ENCODE measurements around the gene ADGRF5.

Gene ADGRF5

GRCh38 chr6:46930331-46930730 lies 8.6 kb upstream of the ADGRF5 start:
- no peak for DNase-seq (ENCODE audit: low read depth)

DNA sequence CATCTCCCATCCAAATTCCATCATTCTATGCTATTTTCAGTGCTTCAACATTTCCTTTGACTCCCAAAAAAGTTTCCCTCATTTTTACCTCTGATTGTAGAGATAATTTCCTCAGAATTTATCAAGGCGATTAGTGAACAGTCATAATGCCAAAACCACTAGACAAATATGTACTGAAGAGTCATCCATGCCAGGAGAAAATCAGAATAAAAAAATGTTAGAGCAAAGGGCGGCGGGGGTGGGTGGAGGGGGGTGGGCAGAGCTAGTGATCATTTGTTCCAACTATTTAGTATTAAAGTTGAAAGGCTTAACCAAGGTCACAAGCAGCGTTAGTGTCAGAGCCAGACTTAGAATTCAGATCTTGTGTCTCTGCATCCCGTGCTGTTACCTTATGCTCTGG lies 5.3 kb upstream of the ADGRF5 start:
- no peak for DNase-seq (ENCODE audit: low read depth)

- DNase-seq (ENCODE audit: low read depth): no peak
These were observed 4.7 kb upstream of the ADGRF5 start for GRCh38 chr6:46926481-46926880.

GRCh38 chr6:46925563-46926253 lies 4.0 kb upstream of the ADGRF5 start:
- DNase-seq (ENCODE audit: low read depth): no peak

DNA sequence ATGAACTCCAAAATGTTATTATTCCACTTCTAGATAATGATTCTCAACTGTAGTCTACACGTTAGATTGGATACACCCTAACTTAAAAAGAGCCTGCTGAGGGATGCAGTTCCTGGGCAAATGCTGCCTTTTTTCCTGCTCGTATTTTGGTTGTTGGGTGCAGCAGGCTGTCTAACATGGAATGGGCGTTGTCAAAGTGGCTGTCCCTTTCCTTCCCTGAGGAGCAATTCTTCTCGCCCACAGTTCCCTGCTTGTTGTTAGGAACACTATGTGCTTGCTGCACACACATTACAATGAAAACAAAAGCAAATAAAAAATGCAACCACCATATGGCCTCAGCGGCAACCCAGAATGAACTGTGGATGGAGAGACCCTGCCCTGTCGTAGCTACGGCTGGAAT lies 1.7 kb upstream of the ADGRF5 start:
- no peak for DNase-seq (ENCODE audit: low read depth)

DNA sequence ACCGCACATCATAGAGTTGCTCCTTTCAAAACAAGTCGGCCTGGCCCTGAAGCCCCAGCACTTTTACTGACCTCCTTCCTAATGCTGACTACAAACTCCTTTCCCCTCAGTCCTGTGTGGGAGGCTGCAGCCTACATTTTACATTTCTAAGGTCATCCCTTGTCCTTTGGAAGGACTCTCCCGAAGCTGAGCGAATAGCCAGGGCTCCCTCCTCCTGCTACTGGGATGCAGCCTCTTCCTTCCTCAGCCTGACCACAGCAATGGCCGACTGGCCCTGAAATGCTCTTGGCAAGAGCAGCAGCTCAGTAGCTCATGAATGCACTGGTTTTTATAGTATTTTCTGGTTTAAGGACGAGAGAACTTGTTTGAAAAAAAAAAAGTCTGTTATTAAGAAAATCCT lies 679 bp downstream of the ADGRF5 start:
- no peak for DNase-seq (ENCODE audit: low read depth)

DNA sequence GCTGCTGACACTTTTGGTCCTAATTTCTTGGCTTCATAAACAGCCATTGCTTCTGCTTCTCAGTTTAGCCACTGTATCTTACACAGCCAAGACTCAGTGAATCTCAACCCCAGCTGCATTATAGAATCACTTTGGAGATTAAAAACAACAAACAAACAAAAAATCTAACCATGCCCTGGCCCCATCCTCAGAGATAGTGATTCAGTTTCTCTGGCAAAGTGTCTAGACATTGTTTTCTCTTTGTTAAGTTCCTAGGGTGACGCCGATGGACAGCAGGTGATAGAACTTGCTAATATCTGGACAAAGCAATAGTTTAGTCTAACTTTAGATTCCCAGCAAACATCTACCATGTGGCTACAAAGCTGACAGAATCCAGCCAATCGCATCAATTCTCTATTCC lies 2.9 kb downstream of the ADGRF5 start:
- DNase-seq (ENCODE audit: low read depth): no peak

GRCh38 chr6:46917002-46917545 lies 4.7 kb downstream of the ADGRF5 start:
- no peak for DNase-seq (ENCODE audit: low read depth)

DNA sequence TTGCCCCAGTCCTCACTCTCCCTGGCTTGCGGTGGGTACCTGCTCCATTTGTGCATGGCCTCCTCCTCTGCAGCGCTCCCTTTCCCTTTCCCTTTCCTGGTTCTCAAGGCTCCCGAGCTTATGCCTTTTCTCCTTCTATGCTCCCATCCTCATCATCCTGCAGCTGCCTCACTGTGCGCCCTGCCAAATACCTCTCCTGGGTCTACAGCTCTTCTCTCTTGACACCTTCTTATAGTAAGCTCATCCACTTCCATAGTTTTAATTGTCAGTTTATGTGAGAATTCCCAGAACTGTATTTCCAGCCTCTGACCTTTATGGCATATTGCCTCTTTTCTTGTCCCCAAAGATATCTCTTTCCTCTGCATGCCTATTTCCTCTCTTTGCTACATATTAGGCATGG lies 5.9 kb downstream of the ADGRF5 start:
- DNase-seq (ENCODE audit: low read depth): no peak

DNA sequence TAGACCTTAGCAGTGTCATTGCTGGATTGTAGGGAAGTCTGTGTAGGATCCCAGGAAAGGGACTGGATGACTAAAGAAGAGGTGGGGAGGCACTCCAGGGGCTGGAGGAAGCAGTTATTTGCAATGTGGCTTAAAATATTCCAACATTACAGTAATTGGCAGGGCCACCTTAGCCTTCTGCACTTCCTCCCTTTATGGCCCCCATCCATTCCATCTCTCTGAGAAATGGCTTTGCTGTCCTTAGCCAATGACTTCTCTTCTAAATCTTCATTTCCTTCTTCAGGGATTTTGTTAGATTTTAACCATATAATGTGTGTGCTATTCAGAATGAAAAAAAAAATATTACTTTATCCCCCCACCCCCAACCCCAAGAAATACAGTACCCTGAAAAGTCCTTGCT lies 6.4 kb downstream of the ADGRF5 start:
- DNase-seq (ENCODE audit: low read depth): no peak

- DNase-seq (ENCODE audit: low read depth): no peak
These were observed 7.4 kb downstream of the ADGRF5 start for GRCh38 chr6:46914279-46914810.

GRCh38 chr6:46909371-46909770 lies 12.4 kb downstream of the ADGRF5 start:
- no peak for DNase-seq (ENCODE audit: low read depth)

- DNase-seq (ENCODE audit: low read depth): no peak
These were observed 15.0 kb downstream of the ADGRF5 start for GRCh38 chr6:46906776-46907175.

GRCh38 chr6:46904117-46904516 lies 17.6 kb downstream of the ADGRF5 start:
- DNase-seq (ENCODE audit: low read depth): no peak

DNA sequence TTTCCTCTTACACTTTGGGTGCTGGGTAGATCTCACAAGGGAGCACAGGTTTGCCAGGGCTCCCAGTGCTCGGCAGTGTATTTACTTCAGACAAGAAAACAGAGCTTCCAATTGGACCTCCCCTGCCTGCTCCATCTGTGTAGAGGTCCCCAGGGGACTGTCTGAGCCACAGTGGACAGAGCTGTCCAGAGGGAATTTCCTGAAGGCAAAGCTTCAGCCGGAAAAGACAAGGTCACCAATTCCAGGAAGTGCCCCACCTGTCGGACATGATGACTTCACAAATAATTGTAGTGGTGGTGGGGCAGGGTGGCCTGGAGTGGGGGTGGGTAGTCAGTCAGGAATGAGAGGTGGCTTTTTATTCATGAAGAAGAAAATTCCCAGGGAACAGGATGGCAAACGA lies 18.6 kb downstream of the ADGRF5 start:
- DNase-seq (ENCODE audit: low read depth): no peak

GRCh38 chr6:46901882-46902314 lies 19.8 kb downstream of the ADGRF5 start:
- no peak for DNase-seq (ENCODE audit: low read depth)

- DNase-seq (ENCODE audit: low read depth): no peak
These were observed 21.5 kb downstream of the ADGRF5 start for GRCh38 chr6:46900266-46900665.

DNA sequence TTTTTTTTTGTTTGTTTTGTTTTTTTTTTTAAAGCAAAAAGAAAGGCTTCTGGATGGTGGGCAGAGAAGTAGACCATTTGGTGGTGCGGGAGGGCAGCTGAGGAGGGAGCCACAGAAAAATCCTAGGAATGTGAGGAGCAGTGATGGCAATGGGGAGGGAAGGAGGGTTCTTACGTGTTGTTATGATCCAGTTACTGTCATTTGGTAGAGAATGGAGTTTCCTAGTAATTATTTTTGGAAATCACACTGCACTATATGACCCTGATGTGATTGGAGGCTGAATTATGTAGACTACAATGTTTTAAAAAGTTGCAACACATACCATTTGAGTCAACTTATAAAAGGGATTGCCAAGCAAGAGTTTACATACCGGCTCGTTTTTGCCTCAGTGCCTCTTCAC lies 22.1 kb downstream of the ADGRF5 start:
- no peak for DNase-seq (ENCODE audit: low read depth)

- no peak for DNase-seq (ENCODE audit: low read depth)
These were observed 23.7 kb downstream of the ADGRF5 start for GRCh38 chr6:46898006-46898405.

- DNase-seq (ENCODE audit: low read depth): no peak
These were observed 24.9 kb downstream of the ADGRF5 start for GRCh38 chr6:46896871-46897270.

GRCh38 chr6:46895930-46896329 lies 25.8 kb downstream of the ADGRF5 start:
- DNase-seq (ENCODE audit: low read depth): no peak

DNA sequence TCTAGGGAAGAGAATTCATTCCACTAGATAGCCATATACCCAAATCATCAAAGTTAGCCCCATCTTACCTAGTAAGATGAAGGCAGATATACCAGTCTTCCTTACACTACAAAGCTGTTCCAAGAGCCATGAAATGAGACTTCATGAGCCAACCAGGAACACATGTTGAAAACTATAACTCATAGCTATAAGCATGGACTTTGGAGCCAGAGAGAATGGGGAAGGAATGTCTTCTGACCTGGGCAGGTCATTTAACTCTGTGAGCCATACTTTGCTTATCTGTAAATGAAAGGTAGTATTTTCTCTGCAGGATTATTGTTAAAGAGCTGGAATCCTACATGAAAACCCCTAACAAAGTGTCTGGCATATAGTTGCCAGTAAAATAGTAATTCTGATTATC lies 27.3 kb downstream of the ADGRF5 start:
- no peak for DNase-seq (ENCODE audit: low read depth)

GRCh38 chr6:46893648-46894047 lies 28.1 kb downstream of the ADGRF5 start:
- DNase-seq (ENCODE audit: low read depth): no peak

GRCh38 chr6:46891252-46891795 lies 30.4 kb downstream of the ADGRF5 start:
- DNase-seq (ENCODE audit: low read depth): no peak

Measured in stimulated activated CD8-positive, alpha-beta memory T cell treated with anti-CD3 and anti-CD28 coated beads, Interleukin-7, amount 100 ng/mL, for 24 hours (primary cell).